ENCODE results near the gene TLDC2. TPM values are rescaled to one million over a fixed set of nuclear protein-coding genes. Genes with fewer than 3 reads are reported as not detected.
"Not testable (repeated sequence)": the region's sequence is repeated elsewhere in the genome, so short reads cannot be mapped to it uniquely, and the experiment has no call there.

TLDC2 gene
- total and polyA plus RNA-seq, 4 donors, result 0.05 to 0.33 (median 0.08) TPM; not detected in 1

GRCh38 chr20:36839150-36839549 lies 36.8 kb upstream of the TLDC2 start:
- no peak for DNase-seq (ENCODE audit: low spot score)
- H3K27me3 ChIP-seq (ENCODE audit: control insufficient read depth in 4 of 4, insufficient read depth in 4 of 4, low read length in 3 of 4), result no peaks in the 10 kb centered on the region
- TF ChIP-seq TAF1 (conservative IDR thresholded peaks at IDR 0.05), result no peak
- no peak for TF ChIP-seq NR2F2 (IDR thresholded peaks at IDR 0.05)
- TF ChIP-seq ATF3 (IDR thresholded peaks at IDR 0.05), result no peak
- H3K27ac ChIP-seq (ENCODE audit: low read depth in 1 of 2, low read length in 2 of 2), result no peak overlapping the region
- peaks cover 0 to 9% (median 5%) of the 10 kb centered on the region in 4 donors for H3K4me1 ChIP-seq (ENCODE audit: control insufficient read depth in 4 of 4, insufficient read depth in 4 of 4, low read length in 3 of 4)
- WGBS, result 96% methylated on average over 23 of the region's 23 CpGs
- no peaks in the 10 kb centered on the region for H3K36me3 ChIP-seq (ENCODE audit: control insufficient read depth in 4 of 4, insufficient read depth in 3 of 4, low read depth in 1 of 4, low read length in 3 of 4)
- no peak overlapping the region for H3K9ac ChIP-seq (ENCODE audit: low read depth in 1 of 2, low read length in 2 of 2)
- no peak overlapping the region for H3K4me3 ChIP-seq (ENCODE audit: low read depth in 1 of 3, low read length in 3 of 3)
- H3K9me3 ChIP-seq (ENCODE audit: control insufficient read depth in 4 of 4, low read length in 3 of 4), result no peaks in the 10 kb centered on the region

DNA sequence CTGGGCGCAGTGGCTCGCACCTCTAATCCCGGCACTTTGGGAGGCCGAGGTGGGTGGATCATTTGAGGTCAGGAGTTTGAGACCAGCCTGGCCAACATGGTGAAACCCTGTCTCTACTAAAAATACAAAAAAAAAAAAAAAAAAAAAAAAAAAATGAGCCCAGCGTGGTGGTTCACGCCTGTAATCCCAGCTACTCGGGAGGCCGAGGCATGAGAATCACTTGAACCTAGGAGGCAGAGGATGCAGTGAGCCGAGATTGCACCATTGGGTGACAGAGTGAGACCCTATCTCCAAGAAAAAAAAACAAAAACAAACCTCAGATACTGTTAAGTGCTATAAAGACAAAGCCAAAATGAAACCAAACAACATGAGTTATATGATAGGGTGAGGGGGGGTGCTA lies 34.9 kb upstream of the TLDC2 start:
- H3K4me1 ChIP-seq (ENCODE audit: control insufficient read depth in 4 of 4, insufficient read depth in 4 of 4, low read length in 3 of 4); H3K27me3 ChIP-seq (ENCODE audit: control insufficient read depth in 4 of 4, insufficient read depth in 4 of 4, low read length in 3 of 4); H3K9me3 ChIP-seq (ENCODE audit: control insufficient read depth in 4 of 4, low read length in 3 of 4); DNase-seq (ENCODE audit: low spot score); H3K9ac ChIP-seq (ENCODE audit: low read depth in 1 of 2, low read length in 2 of 2); H3K36me3 ChIP-seq (ENCODE audit: control insufficient read depth in 4 of 4, insufficient read depth in 3 of 4, low read depth in 1 of 4, low read length in 3 of 4); H3K27ac ChIP-seq (ENCODE audit: low read depth in 1 of 2, low read length in 2 of 2); H3K4me3 ChIP-seq (ENCODE audit: low read depth in 1 of 3, low read length in 3 of 3): not testable (repeated sequence)
- 96% methylated on average over 9 of the region's 9 CpGs for WGBS

DNA sequence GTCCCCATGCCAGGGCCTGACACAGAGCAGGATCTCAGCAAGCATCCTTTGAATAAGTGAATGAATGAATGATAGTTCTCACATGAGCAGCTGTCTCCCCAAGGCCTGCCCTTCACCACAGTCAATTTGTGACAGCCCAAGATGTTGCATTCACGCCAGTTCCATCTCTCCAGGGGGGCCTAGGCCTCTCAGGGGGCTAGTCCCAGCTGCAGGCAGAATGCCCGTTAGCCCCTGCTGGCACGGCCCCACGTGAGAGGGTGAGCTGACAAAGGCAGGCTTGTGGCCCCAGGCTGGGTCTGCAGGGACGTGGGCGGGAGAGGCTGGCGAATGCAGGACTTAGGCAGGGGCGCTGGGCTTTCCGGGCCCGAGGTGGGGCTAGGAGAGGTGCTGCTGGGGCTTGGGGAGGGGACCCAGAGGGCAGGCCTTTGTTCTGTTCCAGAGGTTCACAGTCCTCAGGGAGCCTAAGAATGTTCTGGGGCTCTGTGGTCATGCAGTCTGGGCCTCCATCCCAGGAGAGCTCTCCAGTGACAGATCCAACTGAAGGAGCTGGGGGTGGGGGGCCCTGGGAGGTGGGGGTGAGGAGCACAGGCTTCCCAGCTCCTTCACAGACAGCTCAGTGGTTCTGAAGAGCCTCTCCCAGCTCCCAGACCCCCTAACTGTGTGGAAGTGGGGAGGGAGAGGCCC lies 30.5 kb upstream of the TLDC2 start:
- no peaks in the 10 kb centered on the region for H3K36me3 ChIP-seq (ENCODE audit: control insufficient read depth in 4 of 4, insufficient read depth in 3 of 4, low read depth in 1 of 4, low read length in 3 of 4)
- 93% methylated on average over 10 of the region's 10 CpGs for WGBS
- no peak overlapping the region for H3K4me3 ChIP-seq (ENCODE audit: low read depth in 1 of 3, low read length in 3 of 3)
- H3K9me3 ChIP-seq (ENCODE audit: control insufficient read depth in 4 of 4, low read length in 3 of 4), result no peaks in the 10 kb centered on the region
- H3K27ac ChIP-seq (ENCODE audit: low read depth in 1 of 2, low read length in 2 of 2), result no peak overlapping the region
- no peak overlapping the region for H3K9ac ChIP-seq (ENCODE audit: low read depth in 1 of 2, low read length in 2 of 2)
- H3K4me1 ChIP-seq (ENCODE audit: control insufficient read depth in 4 of 4, insufficient read depth in 4 of 4, low read length in 3 of 4), result peaks cover 0 to 4% (median 0%) of the 10 kb centered on the region in 4 donors
- no peak for TF ChIP-seq EGR1 (IDR thresholded peaks at IDR 0.05; ENCODE audit: low read depth in 2 of 2)
- no peak for TF ChIP-seq NR2F2 (IDR thresholded peaks at IDR 0.05)
- TF ChIP-seq JUND (IDR thresholded peaks at IDR 0.05), result no peak
- no peak for TF ChIP-seq ZBTB33 (IDR thresholded peaks at IDR 0.05)
- no peak for TF ChIP-seq YY1 (IDR thresholded peaks at IDR 0.05)
- TF ChIP-seq HNF4G (IDR thresholded peaks at IDR 0.05), result no peak
- DNase-seq (ENCODE audit: low spot score), result no peak
- no peaks in the 10 kb centered on the region for H3K27me3 ChIP-seq (ENCODE audit: control insufficient read depth in 4 of 4, insufficient read depth in 4 of 4, low read length in 3 of 4)

DNA sequence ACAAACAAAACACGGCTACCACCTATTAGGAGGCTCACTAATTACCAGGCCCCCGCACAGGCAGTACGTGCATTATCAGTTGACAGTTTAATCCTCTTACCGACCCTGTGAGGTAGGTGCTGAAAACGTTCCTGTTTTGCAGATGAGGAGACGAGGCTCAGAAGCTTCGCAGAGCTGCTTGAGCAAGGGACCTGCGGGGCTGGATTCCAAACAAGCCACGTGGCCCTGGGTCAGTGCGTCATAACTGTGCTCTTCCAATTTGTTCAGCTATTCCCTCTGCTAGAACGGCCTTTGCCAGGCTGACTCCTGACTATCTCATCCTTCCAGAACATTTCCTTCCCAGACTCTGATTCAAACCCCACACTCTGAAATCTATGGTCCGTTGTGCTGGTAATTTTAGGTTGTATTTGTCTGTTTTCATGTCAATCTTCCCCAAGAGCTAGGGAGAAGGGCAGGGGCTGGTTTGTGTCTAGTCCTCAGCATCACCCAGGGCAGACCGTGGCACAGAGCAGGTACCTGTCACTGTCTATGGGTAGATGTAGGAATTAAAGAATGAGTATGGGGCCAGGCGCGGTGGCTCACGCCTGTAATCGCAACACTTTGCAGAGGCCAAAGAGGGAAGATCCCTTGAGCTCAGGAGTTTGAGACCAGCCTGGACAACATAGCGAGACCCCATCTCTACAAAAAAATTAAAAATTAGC lies 28.8 kb upstream of the TLDC2 start:
- no peaks in the 10 kb centered on the region for H3K36me3 ChIP-seq (ENCODE audit: control insufficient read depth in 4 of 4, insufficient read depth in 3 of 4, low read depth in 1 of 4, low read length in 3 of 4)
- peaks cover 0 to 4% (median 0%) of the 10 kb centered on the region in 4 donors for H3K4me1 ChIP-seq (ENCODE audit: control insufficient read depth in 4 of 4, insufficient read depth in 4 of 4, low read length in 3 of 4)
- DNase-seq (ENCODE audit: low spot score), result no peak
- no peak overlapping the region for H3K4me3 ChIP-seq (ENCODE audit: low read depth in 1 of 3, low read length in 3 of 3)
- no peak for TF ChIP-seq RAD21 (IDR thresholded peaks at IDR 0.05)
- TF ChIP-seq NR2F2 (IDR thresholded peaks at IDR 0.05), result no peak
- no peak for TF ChIP-seq ZBTB33 (IDR thresholded peaks at IDR 0.05)
- peak; percentile 20 for TF ChIP-seq SP1 (IDR thresholded peaks at IDR 0.05)
- H3K27me3 ChIP-seq (ENCODE audit: control insufficient read depth in 4 of 4, insufficient read depth in 4 of 4, low read length in 3 of 4), result no peaks in the 10 kb centered on the region
- no peak overlapping the region for H3K9ac ChIP-seq (ENCODE audit: low read depth in 1 of 2, low read length in 2 of 2)
- peaks cover 0 to 3% (median 0%) of the 10 kb centered on the region in 4 donors for H3K9me3 ChIP-seq (ENCODE audit: control insufficient read depth in 4 of 4, low read length in 3 of 4)
- WGBS, result 81% methylated on average over 18 of the region's 18 CpGs
- peak overlapping the region in 1 of 2 donors; percentile 62 for H3K27ac ChIP-seq (ENCODE audit: low read depth in 1 of 2, low read length in 2 of 2)
